Measurements from ENCODE around the gene POLR1A. TPM values are rescaled to one million over a fixed set of nuclear protein-coding genes. Genes with fewer than 3 reads are reported as not detected.

Gene POLR1A
- total RNA-seq, 1 donor from 2014 or later = 23.8 TPM

GRCh38 chr2:85984788-85985187, 120.9 kb downstream of the POLR1A start:
- no peaks in the 10 kb centered on the region for H3K27me3 ChIP-seq
- no peaks in the 10 kb centered on the region for H3K4me1 Mint-ChIP-seq
- DNase-seq (ENCODE audit: low spot score) = no peak
- H4K20me1 ChIP-seq (ENCODE audit: low read depth) = no peaks in the 10 kb centered on the region
- no peak overlapping the region for H3K4me3 ChIP-seq
- H3K4me2 ChIP-seq = no peak overlapping the region
- H3K27me3 Mint-ChIP-seq (ENCODE audit: insufficient read depth, low read depth) = peaks cover 3% of the 10 kb centered on the region
- no peaks in the 10 kb centered on the region for H3K9me3 ChIP-seq (ENCODE audit: low read depth)
- peaks cover 2% of the 10 kb centered on the region for H3K36me3 Mint-ChIP-seq
- H3K9me3 Mint-ChIP-seq = peaks cover 3% of the 10 kb centered on the region
- H3F3A ChIP-seq (ENCODE audit: low read depth) = no peaks in the 10 kb centered on the region
- H3K27ac Mint-ChIP-seq = no peak overlapping the region
- no peaks in the 10 kb centered on the region for H3K4me1 ChIP-seq
- no peaks in the 10 kb centered on the region for H3K36me3 ChIP-seq
- H3K79me2 ChIP-seq (ENCODE audit: low read depth) = no peaks in the 10 kb centered on the region
- no peak overlapping the region for H3K9ac ChIP-seq
- TF ChIP-seq EZH2phosphoT487 (IDR thresholded peaks at IDR 0.05) = no peak
- no peak overlapping the region for H3K4me3 Mint-ChIP-seq
- no peak overlapping the region for H2AFZ ChIP-seq (replicated peaks)
- H3K27ac ChIP-seq = no peak overlapping the region

- H2AFZ ChIP-seq (replicated peaks) = no peak overlapping the region
- H4K20me1 ChIP-seq (ENCODE audit: low read depth) = no peaks in the 10 kb centered on the region
- H3K9me3 Mint-ChIP-seq = peaks cover 3% of the 10 kb centered on the region
- peaks cover 2% of the 10 kb centered on the region for H3K36me3 Mint-ChIP-seq
- H3K9ac ChIP-seq = no peak overlapping the region
- H3K9me3 ChIP-seq (ENCODE audit: low read depth) = no peaks in the 10 kb centered on the region
- DNase-seq (ENCODE audit: low spot score) = no peak
- no peak overlapping the region for H3K4me3 ChIP-seq
- H3K27me3 ChIP-seq = no peaks in the 10 kb centered on the region
- H3K36me3 ChIP-seq = no peaks in the 10 kb centered on the region
- H3K27me3 Mint-ChIP-seq (ENCODE audit: insufficient read depth, low read depth) = peaks cover 3% of the 10 kb centered on the region
- no peaks in the 10 kb centered on the region for H3K79me2 ChIP-seq (ENCODE audit: low read depth)
- no peak overlapping the region for H3K4me3 Mint-ChIP-seq
- no peak overlapping the region for H3K27ac ChIP-seq
- no peaks in the 10 kb centered on the region for H3K4me1 ChIP-seq
- H3F3A ChIP-seq (ENCODE audit: low read depth) = no peaks in the 10 kb centered on the region
- no peak overlapping the region for H3K4me2 ChIP-seq
- H3K4me1 Mint-ChIP-seq = no peaks in the 10 kb centered on the region
- H3K27ac Mint-ChIP-seq = no peak overlapping the region
- no peak for TF ChIP-seq EZH2 (IDR thresholded peaks at IDR 0.05)
Measured at GRCh38 chr2:85983766-85984165, 121.9 kb downstream of the POLR1A start.

GRCh38 chr2:85981579-85982247, 124.0 kb downstream of the POLR1A start:
- Histone ChIP-seq H3F3A (ENCODE audit: low read depth) (no peaks in the 10 kb centered on the region), H2AFZ (replicated peaks) (no peak overlapping the region), H3K4me2 (no peak overlapping the region), H3K4me1 (no peaks in the 10 kb centered on the region), H3K9ac (no peak overlapping the region), H4K20me1 (ENCODE audit: low read depth) (no peaks in the 10 kb centered on the region), H3K27ac (no peak overlapping the region), H3K9me3 (ENCODE audit: low read depth) (no peaks in the 10 kb centered on the region), H3K27me3 (no peaks in the 10 kb centered on the region), H3K79me2 (ENCODE audit: low read depth) (no peaks in the 10 kb centered on the region), H3K36me3 (no peaks in the 10 kb centered on the region), H3K4me3 (no peak overlapping the region)
- H3K27me3 Mint-ChIP-seq (ENCODE audit: insufficient read depth, low read depth) = peaks cover 3% of the 10 kb centered on the region
- H3K9me3 Mint-ChIP-seq = peaks cover 3% of the 10 kb centered on the region
- no peak for DNase-seq (ENCODE audit: low spot score)
- H3K36me3 Mint-ChIP-seq = peaks cover 2% of the 10 kb centered on the region
- no peak overlapping the region for H3K4me3 Mint-ChIP-seq
- TF ChIP-seq EZH2phosphoT487 (IDR thresholded peaks at IDR 0.05) = no peak
- TF ChIP-seq CTCF (IDR thresholded peaks at IDR 0.05) = no peak
- TF ChIP-seq EZH2 (IDR thresholded peaks at IDR 0.05) = no peak
- no peaks in the 10 kb centered on the region for H3K4me1 Mint-ChIP-seq
- no peak overlapping the region for H3K27ac Mint-ChIP-seq

GRCh38 chr2:85978883-85979780, 126.6 kb downstream of the POLR1A start:
- H4K20me1 ChIP-seq (ENCODE audit: low read depth) = no peaks in the 10 kb centered on the region
- H3F3A ChIP-seq (ENCODE audit: low read depth) = no peaks in the 10 kb centered on the region
- Mint-ChIP-seq H3K27me3 (ENCODE audit: insufficient read depth, low read depth) (peaks cover 3% of the 10 kb centered on the region), H3K27ac (no peak overlapping the region), H3K9me3 (peaks cover 3% of the 10 kb centered on the region), H3K4me3 (no peak overlapping the region), H3K4me1 (no peaks in the 10 kb centered on the region), H3K36me3 (peaks cover 2% of the 10 kb centered on the region)
- no peak overlapping the region for H3K27ac ChIP-seq
- no peaks in the 10 kb centered on the region for H3K36me3 ChIP-seq
- no peak overlapping the region for H3K4me2 ChIP-seq
- H3K9ac ChIP-seq = no peak overlapping the region
- H3K4me3 ChIP-seq = no peak overlapping the region
- H2AFZ ChIP-seq (replicated peaks) = no peak overlapping the region
- H3K4me1 ChIP-seq = no peaks in the 10 kb centered on the region
- TF ChIP-seq EZH2phosphoT487 (IDR thresholded peaks at IDR 0.05) = no peak
- no peak for TF ChIP-seq CTCF (IDR thresholded peaks at IDR 0.05)
- no peak for TF ChIP-seq EZH2 (IDR thresholded peaks at IDR 0.05)
- no peak for DNase-seq (ENCODE audit: low spot score)
- H3K79me2 ChIP-seq (ENCODE audit: low read depth) = no peaks in the 10 kb centered on the region
- no peaks in the 10 kb centered on the region for H3K9me3 ChIP-seq (ENCODE audit: low read depth)
- no peaks in the 10 kb centered on the region for H3K27me3 ChIP-seq
